Fibroblast of skin of left biceps (primary cell): Measurements from ENCODE around the gene GPNMB.
"Not testable (repeated sequence)": the region's sequence is repeated elsewhere in the genome, so short reads cannot be mapped to it uniquely, and the experiment has no call there.

Source experiments
- DNase-seq, 2 experiments: peaks; one replicate each; pipeline ENCODE4 v3.0.0-alpha.2; 2013; ENCODE audit warnings: low read depth in 2 of 2

GPNMB gene

GRCh38 chr7:23299770-23300300 lies 53.3 kb downstream of the GPNMB start:
- no peak for DNase-seq

GRCh38 chr7:23306936-23307521 lies 60.5 kb downstream of the GPNMB start:
- DNase-seq, result no peak

- DNase-seq, result no peak
Observed at GRCh38 chr7:23308754-23309153, 62.2 kb downstream of the GPNMB start.

- not testable (repeated sequence) for DNase-seq
Observed at GRCh38 chr7:23312141-23312540, 65.6 kb downstream of the GPNMB start.

- no peak for DNase-seq
Observed at GRCh38 chr7:23315366-23315765, 68.8 kb downstream of the GPNMB start.
